Measurements from ENCODE around the gene NXF1.

Gene NXF1

GRCh38 chr11:62840721-62841360, 35.6 kb upstream of the NXF1 start (continued):
- TF ChIP-seq ZNF280D (tag by site-specific recombination; IDR thresholded peaks at IDR 0.05), result peak; percentile 47; the same call in 1 of the 2 replicates
- peak; percentile 73; the same call in 1 of the 2 replicates for TF ChIP-seq ZNF394 (tag by site-specific recombination; IDR thresholded peaks at IDR 0.05; ENCODE audit: borderline replicate concordance)

GRCh38 chr11:62839050-62839945, 34.1 kb upstream of the NXF1 start, which contains the start of gene WDR74:
TSS of gene WDR74 (minus strand) at chr11:62839590. CDS start at chr11:62839570, 20 bp downstream.
- Histone ChIP-seq H3K4me3 (ENCODE audit: low read depth, low read length) (peak within 1 kb of the TSS; percentile 63), H3K4me1 (ENCODE audit: control insufficient read depth, insufficient read depth, low read length) (no peaks in the 10 kb centered on the region), H3K36me3 (ENCODE audit: control insufficient read depth in 2 of 2, insufficient read depth in 1 of 2, low read length in 2 of 2) (peaks cover 0 to 33% of the 10 kb centered on the region in 2 experiments; a peak in 2 of 3 replicates), H3K27ac (ENCODE audit: extremely low read depth, low read depth, low read length) (peak within 1 kb of the TSS; percentile 80), H3K9me3 (ENCODE audit: control insufficient read depth, insufficient read depth, low read depth, low read length) (no peaks in the 10 kb centered on the region)
- CTCF ChIA-PET, result interaction anchor here (0.6 to 2.3 kb wide), 2 partner anchors 53 to 68 kb away, joined by 3 to 9 read pairs; no protein-coding TSS in a partner anchor
- POLR2A ChIA-PET, result interaction anchor here (0.6 to 3.4 kb wide), 14 partner anchors 7 to 112 kb away, joined by 3 to 182 read pairs (median 46); partner anchors contain the start of genes HNRNPUL2, NXF1, SLC3A2 and STX5
- peak; percentile 57; the same call in 1 of the 2 replicates for TF ChIP-seq KLF8 (tag by site-specific recombination; IDR thresholded peaks at IDR 0.05)
- TF ChIP-seq ZNF48 (tag by site-specific recombination; IDR thresholded peaks at IDR 0.05), result no peak
- TF ChIP-seq ZNF211 (tag by site-specific recombination; IDR thresholded peaks at IDR 0.05; ENCODE audit: low read depth), result no peak
- TF ChIP-seq MYNN (tag by site-specific recombination; IDR thresholded peaks at IDR 0.05; ENCODE audit: borderline replicate concordance), result no peak
- no peak; the same call in 1 of the 2 replicates for TF ChIP-seq ZNF394 (tag by site-specific recombination; IDR thresholded peaks at IDR 0.05; ENCODE audit: borderline replicate concordance)
- TF ChIP-seq HOXC10 (CRISPR knock-in tag; IDR thresholded peaks at IDR 0.05), result no peak
- no peak for TF ChIP-seq ZNF473 (tag by site-specific recombination; IDR thresholded peaks at IDR 0.05)
- no peak for TF ChIP-seq ZNF623 (tag by site-specific recombination; IDR thresholded peaks at IDR 0.05)
- no peak for TF ChIP-seq ZNF221 (tag by site-specific recombination; IDR thresholded peaks at IDR 0.05; ENCODE audit: borderline replicate concordance)
- TF ChIP-seq ZNF133 (tag by site-specific recombination; IDR thresholded peaks at IDR 0.05), result no peak
- no peak for TF ChIP-seq ZNF202 (tag by site-specific recombination; IDR thresholded peaks at IDR 0.05; ENCODE audit: borderline replicate concordance)
- TF ChIP-seq ZIC2 (tag by site-specific recombination; IDR thresholded peaks at IDR 0.05), result peak; percentile 10; the same call in 1 of the 2 replicates
- TF ChIP-seq KLF16 (tag by site-specific recombination; IDR thresholded peaks at IDR 0.05), result peak; percentile 57
- peak; percentile 76 for TF ChIP-seq ZBTB8A (tag by site-specific recombination; IDR thresholded peaks at IDR 0.05)
- peak; percentile 48 for TF ChIP-seq SP2 (tag by site-specific recombination; IDR thresholded peaks at IDR 0.05)
- peak; percentile 50; the same call in 1 of the 2 replicates for TF ChIP-seq ZBTB48 (tag by site-specific recombination; IDR thresholded peaks at IDR 0.05)
- peak; percentile 88 for TF ChIP-seq ZNF501 (tag by site-specific recombination; IDR thresholded peaks at IDR 0.05)
- no peak for TF ChIP-seq KLF7 (tag by site-specific recombination; IDR thresholded peaks at IDR 0.05; ENCODE audit: borderline replicate concordance)
- 0 out of 2 replicates have a peak, but pooled peaks have one; percentile 45 for TF ChIP-seq ZNF660 (tag by site-specific recombination; IDR thresholded peaks at IDR 0.05)
- TF ChIP-seq ZNF112 (tag by site-specific recombination; IDR thresholded peaks at IDR 0.05), result no peak
- no peak for TF ChIP-seq ZNF114 (tag by site-specific recombination; IDR thresholded peaks at IDR 0.05)
- no peak for TF ChIP-seq ZNF449 (tag by site-specific recombination; IDR thresholded peaks at IDR 0.05)
- no peak for TF ChIP-seq ZNF791 (tag by site-specific recombination; IDR thresholded peaks at IDR 0.05)
- no peak for TF ChIP-seq ZNF704 (tag by site-specific recombination; IDR thresholded peaks at IDR 0.05)

All from HEK293 (cell line).